NCI-H1436 (cell line): ENCODE results near the gene PRKAR1B.

Experiments used
- DNase-seq: peaks from one replicate; lab custom pipeline; 2025; lab: John Stamatoyannopoulos, UW

PRKAR1B gene

GRCh38 chr7:571096-571717 lies 155.9 kb downstream of the PRKAR1B start:
- no peak for DNase-seq

DNA sequence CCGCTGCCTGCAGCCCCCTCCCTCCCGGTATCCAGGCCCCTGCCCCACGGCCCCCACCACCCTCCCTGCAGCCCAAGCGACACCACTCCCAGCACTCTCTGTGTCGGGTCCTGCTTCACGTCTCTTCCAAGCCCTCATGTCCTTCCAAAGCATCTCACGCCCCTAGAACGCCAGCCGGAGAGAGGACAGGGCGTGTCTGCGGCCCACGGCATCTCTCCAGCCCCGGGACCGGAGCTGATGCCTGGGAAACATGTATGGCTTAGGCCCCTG lies 156.3 kb downstream of the PRKAR1B start:
- DNase-seq, result no peak

GRCh38 chr7:569996-570800 lies 156.9 kb downstream of the PRKAR1B start:
- DNase-seq, result no peak

- no peak for DNase-seq
Observed at GRCh38 chr7:569071-569855, 157.8 kb downstream of the PRKAR1B start.

DNA sequence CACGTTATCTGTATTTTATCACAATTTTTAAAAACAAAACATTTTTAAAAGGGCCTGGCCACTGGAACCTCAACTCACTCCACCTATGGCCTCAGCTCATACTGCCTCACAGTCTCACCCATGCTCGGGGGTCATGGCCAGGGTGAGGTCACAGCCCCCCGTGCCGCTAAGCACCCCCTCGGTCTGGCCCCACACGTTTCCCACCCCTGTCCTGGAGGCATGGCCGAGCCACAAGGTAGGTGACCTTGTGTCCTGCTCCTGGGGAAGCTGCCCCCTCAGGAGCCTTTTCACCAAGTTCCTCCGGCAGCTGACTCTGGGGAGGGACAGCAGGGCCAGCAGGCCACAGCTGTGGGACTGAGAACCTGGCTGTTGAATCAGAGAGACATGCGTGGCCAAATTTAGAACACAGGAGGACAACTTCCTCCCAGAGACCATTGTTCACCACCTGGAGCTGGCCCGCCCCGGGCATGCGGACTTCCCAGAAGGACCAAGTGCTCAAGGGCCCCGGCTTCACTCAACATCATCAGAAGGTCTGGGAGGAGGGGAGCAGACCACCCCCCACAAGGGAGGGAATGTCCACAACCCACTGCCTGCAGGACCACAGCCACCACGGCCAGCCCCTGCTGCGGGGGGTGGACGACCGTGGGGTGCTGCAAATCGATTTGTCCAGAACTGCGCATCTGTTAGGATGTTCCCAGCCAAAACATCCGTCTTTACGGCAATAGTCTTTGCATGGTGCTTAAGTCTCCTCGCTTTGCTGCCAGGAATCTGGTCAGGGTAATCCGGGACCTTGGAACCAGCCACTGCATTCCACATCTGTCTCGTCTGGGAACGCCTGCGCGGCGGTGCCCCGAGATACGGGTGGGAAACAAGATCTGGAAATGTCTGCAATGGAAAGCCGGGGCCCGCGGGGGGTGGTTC lies 158.8 kb downstream of the PRKAR1B start:
- DNase-seq, result no peak

- no peak for DNase-seq
Observed at GRCh38 chr7:567305-567883, 159.7 kb downstream of the PRKAR1B start.

- no peak for DNase-seq
Observed at GRCh38 chr7:566100-566499, 161.0 kb downstream of the PRKAR1B start.

DNA sequence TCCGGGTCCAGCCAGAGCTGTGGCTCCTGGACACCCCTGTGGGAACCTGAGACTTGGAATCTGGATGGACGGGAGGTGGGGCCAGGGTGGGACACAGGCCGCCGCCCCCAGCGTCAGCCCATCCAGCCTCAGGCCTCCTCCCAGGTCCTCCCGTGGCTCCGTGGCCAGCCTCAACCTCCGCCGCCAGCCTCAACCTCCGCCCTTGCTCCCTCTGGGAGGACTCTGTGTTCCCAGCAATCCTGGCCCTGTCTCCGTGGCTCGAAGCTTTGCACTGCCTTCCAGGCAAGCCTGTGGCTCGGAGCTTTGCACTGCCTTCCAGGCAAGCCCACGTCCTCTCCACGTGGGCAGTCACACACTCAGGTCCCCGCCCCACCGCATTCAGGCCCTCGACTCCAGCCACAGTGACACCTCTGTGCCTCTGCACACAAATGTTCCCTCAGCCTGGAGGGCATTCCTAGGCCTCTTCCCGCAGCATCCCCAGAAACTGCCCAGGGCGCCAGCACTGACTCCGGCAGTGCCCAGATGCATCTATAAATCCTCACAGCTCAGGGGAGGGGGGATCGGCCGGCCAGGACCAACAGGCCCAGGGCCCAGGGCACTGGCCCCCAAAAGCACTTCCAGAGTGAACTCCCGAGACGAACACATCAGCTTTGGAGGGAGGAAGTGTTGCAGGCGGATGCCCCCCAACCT lies 162.8 kb downstream of the PRKAR1B start:
- DNase-seq, result no peak

DNA sequence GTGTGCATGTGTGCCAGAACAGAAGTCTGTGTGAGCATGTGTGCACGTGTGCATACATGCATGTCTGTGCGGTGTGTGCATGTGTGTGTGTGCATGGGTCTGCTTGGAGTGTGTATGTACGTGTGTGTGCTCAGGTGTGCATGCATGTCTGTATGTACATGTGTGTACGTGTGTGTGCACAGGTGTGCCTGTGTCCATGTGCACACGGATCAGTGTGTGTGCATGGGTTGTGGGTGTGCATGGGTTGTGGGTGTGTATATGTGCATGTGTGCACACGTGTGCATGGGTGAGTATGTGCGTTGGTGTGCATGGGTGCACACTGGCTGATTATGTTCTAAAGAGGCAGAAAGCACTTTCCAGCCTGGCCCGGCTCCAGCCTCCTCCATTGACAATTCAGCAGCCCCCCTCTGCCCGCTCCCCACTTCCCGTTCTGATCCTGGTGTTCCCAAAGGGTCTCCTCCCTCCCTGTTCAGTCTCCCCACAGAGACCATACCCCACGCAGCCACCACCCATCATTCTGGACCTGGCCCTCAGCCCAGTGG lies 163.4 kb downstream of the PRKAR1B start:
- no peak for DNase-seq

GRCh38 chr7:562789-563628 lies 164.1 kb downstream of the PRKAR1B start:
- DNase-seq, result no peak

DNA sequence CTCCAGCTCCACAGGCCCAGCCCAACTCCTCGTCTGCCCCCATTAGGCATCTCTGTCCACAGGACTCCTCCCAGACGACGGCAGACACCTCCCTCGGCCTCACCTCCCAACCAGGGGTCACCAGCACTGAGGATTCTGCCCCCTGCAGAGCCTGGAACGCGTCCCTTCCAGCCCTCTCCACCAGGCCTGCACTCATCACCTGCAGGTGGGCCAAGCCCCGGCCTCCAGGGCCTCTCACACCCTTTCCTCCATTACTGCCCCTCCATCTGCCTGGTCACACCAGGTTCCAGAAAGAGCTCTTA lies 164.8 kb downstream of the PRKAR1B start:
- no peak for DNase-seq

DNA sequence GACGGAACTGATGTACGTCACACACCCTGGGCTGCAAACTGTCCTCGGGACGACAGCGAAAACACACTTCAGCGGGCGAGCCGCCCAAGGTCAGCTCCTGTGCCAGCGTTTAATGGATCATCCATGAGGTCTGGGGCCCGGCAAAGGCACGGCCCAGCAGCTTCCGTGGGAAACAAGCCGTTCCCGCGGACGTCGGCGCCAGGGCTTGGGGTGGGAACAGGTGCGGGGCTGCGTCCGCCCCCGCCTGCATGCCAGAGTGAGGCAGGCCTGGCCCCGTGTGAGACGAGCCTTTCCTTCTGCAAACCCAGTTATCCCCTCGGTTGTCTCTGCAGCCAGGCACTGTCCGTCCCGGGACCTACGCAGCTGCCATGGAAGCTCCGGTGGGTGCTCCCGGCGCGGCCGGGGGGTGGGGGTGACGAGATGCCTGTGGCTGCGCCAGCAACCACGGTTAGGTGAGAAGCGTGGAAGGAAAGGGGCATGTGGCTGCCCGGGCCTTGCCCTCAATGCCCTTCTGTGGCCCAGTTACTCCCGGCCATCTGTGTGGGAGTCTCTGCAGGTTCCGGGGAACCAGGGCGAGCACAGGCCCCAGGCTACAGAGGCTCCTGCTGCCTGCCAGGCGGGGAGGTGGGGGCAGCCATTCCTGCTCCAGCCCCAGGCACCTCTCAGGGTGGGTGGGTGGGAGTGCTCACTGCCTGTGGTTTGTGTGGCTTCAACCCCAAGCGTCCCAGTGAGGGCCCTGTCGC lies 165.3 kb downstream of the PRKAR1B start:
- no peak for DNase-seq

DNA sequence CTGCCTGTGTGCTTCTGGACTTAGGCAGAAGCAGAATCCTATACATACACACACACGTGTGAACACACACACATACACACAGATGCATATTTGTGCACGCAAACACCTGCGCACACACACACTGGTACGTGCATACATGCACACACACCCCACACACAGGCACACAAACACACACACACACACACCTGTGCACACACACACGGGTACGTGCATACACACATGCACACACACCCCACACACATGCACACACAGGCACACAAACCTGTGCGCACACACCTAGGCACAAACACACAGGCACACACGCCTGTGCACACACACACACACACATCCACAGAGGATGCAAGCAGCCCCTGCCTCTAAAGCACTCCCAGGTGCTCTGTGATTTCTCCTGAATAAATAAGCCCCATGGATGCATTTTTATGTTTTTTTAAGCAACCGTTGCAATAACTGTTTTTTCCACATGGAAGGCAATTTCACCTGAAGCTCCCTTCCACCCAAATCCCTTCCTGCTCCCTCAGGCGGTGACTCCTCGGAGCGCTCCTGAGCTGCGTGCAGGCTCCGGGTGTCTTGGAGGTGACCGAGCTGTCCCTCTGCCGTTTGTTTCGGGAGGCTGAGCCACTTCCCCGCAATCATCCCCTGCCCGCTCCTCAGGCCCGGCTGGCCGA lies 166.0 kb downstream of the PRKAR1B start:
- no peak for DNase-seq

DNA sequence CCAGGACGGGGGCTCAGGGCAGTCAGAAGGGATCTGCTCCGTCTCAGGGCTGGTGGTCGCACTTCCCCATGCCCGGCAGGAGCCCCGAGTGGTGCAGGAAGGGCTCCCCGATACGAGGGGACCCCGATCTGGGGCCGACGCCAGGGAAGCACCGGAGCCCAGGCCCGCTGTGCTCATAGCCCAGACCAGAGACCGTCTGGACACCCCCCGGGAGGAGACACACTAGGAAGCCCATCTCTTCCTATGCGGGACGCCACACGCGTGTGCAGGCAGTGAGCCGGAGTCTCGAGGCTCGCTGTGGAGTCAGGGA lies 167.7 kb downstream of the PRKAR1B start:
- no peak for DNase-seq

DNA sequence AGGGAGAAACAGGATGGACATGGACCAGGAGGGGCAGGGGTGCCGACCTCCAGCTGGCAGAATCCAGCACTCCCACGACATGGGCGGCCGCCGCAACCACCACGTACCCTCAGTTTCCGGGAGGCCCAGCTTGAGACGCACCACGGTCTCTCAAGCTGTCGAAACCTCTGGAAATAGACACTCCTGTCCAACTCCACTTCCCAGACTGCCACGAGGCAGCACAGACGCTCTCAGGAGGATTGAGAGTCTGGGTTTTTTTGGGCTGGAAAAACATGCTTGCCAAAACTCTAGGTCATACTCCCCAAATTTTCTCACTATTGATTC lies 169.6 kb downstream of the PRKAR1B start:
- no peak for DNase-seq

DNA sequence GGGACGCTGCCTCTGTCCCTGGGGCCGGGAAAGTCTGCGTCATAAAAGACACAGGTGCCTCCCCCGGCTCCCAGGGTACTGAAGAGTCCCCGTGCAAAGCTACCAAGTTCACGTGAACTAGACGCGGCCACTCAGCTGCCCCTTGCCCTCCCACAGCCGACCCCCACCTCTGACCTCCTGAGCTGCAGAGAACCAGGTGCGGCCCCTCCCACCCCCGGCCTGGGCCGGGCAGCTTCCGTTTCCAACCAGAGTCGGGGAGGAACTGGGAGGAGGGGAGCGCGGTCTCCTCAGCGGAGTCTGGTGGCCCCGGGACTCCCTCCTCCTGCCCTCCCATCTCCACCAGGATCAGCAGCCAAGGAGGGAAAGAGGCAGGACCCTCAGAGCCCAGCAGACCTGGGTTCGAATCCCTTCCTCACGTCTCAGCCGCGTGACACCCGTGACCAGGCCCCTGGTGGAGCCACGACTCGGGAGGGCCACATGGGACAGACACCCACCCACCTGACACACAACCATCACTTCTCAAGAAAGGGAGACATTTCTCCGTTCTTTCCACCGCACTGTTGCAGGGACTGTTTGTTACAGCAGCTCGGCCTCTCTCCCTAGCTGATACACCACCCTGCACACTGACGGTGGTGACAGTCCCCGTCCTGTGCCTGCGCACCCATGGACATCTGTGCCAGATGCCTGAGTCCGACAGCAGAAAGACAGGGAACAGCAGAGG lies 170.1 kb downstream of the PRKAR1B start:
- no peak for DNase-seq

GRCh38 chr7:556291-556826 lies 170.7 kb downstream of the PRKAR1B start:
- no peak for DNase-seq

DNA sequence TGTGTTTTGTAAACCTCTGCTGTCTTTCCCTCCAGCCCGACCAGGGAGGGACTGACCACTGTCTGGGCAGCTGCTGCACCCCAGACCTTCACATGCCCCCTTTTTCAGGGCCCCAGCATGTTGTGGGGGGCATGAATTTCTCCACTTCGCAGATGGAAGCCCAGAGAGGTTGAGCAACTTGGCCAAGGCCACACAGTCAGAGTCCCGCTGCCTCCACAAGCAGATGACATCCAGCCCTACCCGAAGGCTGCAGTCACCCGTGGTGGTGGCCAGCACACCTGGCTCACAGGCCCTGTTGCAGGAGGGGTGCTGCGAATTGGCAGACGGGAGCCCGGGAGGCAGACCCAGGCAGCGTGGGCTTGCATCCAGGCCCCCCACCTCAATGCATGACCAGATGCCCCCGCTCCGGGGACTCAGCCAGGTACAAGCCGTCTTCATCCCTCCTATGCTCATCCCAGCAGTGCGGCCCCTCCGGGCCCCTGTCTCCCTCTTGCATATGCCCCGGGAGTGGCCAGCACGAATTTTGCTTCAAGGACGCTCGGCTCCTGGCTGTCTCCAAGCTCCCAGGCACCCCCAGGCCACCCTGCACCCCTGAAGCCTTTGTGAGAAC lies 171.4 kb downstream of the PRKAR1B start:
- no peak for DNase-seq
